DMS153 treated with DMSO at 0.1 percent for 48 hours (cell line): Measurements from ENCODE around the gene OR6C4.
"Not testable (repeated sequence)": the region's sequence is repeated elsewhere in the genome, so short reads cannot be mapped to it uniquely, and the experiment has no call there.

ENCODE experiments used
- DNase-seq: peaks from one replicate; lab custom pipeline; 2025; ENCODE audit not compliant: unreplicated experiment; lab: John Stamatoyannopoulos, UW

OR6C4 gene

GRCh38 chr12:55549302-55549701 lies at the start of gene OR6C4:
Gene OR6C4 (plus strand): TSS chr12:55549602. CDS start chr12:55551227, 1,625 bp downstream.
- DNase-seq: no peak

- no peak for DNase-seq
Measured at GRCh38 chr12:55499810-55500252, 49.6 kb upstream of the OR6C4 start.

- DNase-seq: no peak
Measured at GRCh38 chr12:55501601-55502000, 47.8 kb upstream of the OR6C4 start.

- DNase-seq: no peak
Measured at GRCh38 chr12:55515696-55516095, 33.7 kb upstream of the OR6C4 start.

- no peak for DNase-seq
Measured at GRCh38 chr12:55516391-55516790, 33.0 kb upstream of the OR6C4 start.

- DNase-seq: not testable (repeated sequence)
Measured at GRCh38 chr12:55548235-55548634, 1.2 kb upstream of the OR6C4 start.

- no peak for DNase-seq
Measured at GRCh38 chr12:55548756-55549155, 646 bp upstream of the OR6C4 start.

GRCh38 chr12:55554296-55554695 lies 4.9 kb downstream of the OR6C4 start:
- no peak for DNase-seq

- DNase-seq: not testable (repeated sequence)
Measured at GRCh38 chr12:55570060-55570459, 20.7 kb downstream of the OR6C4 start.

GRCh38 chr12:55570689-55571088 lies 21.3 kb downstream of the OR6C4 start:
- not testable (repeated sequence) for DNase-seq

- DNase-seq: no peak
Measured at GRCh38 chr12:55572168-55572567, 22.8 kb downstream of the OR6C4 start, which contains the start of gene OR2AP1. Gene OR2AP1 (plus strand): TSS chr12:55572468. CDS start chr12:55574415, 1,947 bp downstream.

- DNase-seq: no peak
Measured at GRCh38 chr12:55582066-55582465, 32.7 kb downstream of the OR6C4 start.

GRCh38 chr12:55585817-55586216 lies 36.4 kb downstream of the OR6C4 start:
- no peak for DNase-seq

- not testable (repeated sequence) for DNase-seq
Measured at GRCh38 chr12:55590152-55590551, 40.8 kb downstream of the OR6C4 start.
